DMS53 (cell line): Measurements from ENCODE around the gene PDE7B.

Source experiments
- DNase-seq: peaks from one replicate; lab custom pipeline; 2025; lab: John Stamatoyannopoulos, UW

Gene PDE7B

GRCh38 chr6:135937106-135937505, 85.6 kb downstream of the PDE7B start:
- no peak for DNase-seq

GRCh38 chr6:135938576-135939207, 87.2 kb downstream of the PDE7B start:
- DNase-seq: peak; percentile 39

GRCh38 chr6:135939208-135939591, 87.7 kb downstream of the PDE7B start:
- DNase-seq: no peak

- no peak for DNase-seq
These were observed 89.2 kb downstream of the PDE7B start for GRCh38 chr6:135940616-135941167.

GRCh38 chr6:135941275-135942025, 89.9 kb downstream of the PDE7B start:
- DNase-seq: no peak

GRCh38 chr6:135944120-135944519, 92.6 kb downstream of the PDE7B start:
- no peak for DNase-seq

GRCh38 chr6:135946674-135947073, 95.2 kb downstream of the PDE7B start:
- no peak for DNase-seq

GRCh38 chr6:135950669-135951068, 99.2 kb downstream of the PDE7B start:
- no peak for DNase-seq

- DNase-seq: no peak
These were observed 99.7 kb downstream of the PDE7B start for GRCh38 chr6:135951169-135951568.

GRCh38 chr6:135953818-135954217, 102.3 kb downstream of the PDE7B start:
- DNase-seq: no peak

- DNase-seq: no peak
These were observed 103.6 kb downstream of the PDE7B start for GRCh38 chr6:135955099-135955498.

- no peak for DNase-seq
These were observed 111.2 kb downstream of the PDE7B start for GRCh38 chr6:135962731-135963130.

- no peak for DNase-seq
These were observed 119.2 kb downstream of the PDE7B start for GRCh38 chr6:135970750-135971149.

- DNase-seq: no peak
These were observed 119.8 kb downstream of the PDE7B start for GRCh38 chr6:135971351-135971750.

- DNase-seq: no peak
These were observed 120.6 kb downstream of the PDE7B start for GRCh38 chr6:135972150-135972549.

GRCh38 chr6:135972586-135972985, 121.1 kb downstream of the PDE7B start:
- no peak for DNase-seq

- no peak for DNase-seq
These were observed 122.9 kb downstream of the PDE7B start for GRCh38 chr6:135974426-135974825.

- no peak for DNase-seq
These were observed 125.1 kb downstream of the PDE7B start for GRCh38 chr6:135976585-135976984.

- no peak for DNase-seq
These were observed 131.6 kb downstream of the PDE7B start for GRCh38 chr6:135983093-135983492.

GRCh38 chr6:135983718-135984343, 132.3 kb downstream of the PDE7B start:
- DNase-seq: peak; percentile 13

- DNase-seq: no peak
These were observed 134.0 kb downstream of the PDE7B start for GRCh38 chr6:135985471-135985870.

- DNase-seq: no peak
These were observed 135.7 kb downstream of the PDE7B start for GRCh38 chr6:135987226-135987625.

- DNase-seq: no peak
These were observed 138.9 kb downstream of the PDE7B start for GRCh38 chr6:135990439-135990838.
